ENCODE results near the gene GALNTL6.

The GALNTL6 gene

DNA sequence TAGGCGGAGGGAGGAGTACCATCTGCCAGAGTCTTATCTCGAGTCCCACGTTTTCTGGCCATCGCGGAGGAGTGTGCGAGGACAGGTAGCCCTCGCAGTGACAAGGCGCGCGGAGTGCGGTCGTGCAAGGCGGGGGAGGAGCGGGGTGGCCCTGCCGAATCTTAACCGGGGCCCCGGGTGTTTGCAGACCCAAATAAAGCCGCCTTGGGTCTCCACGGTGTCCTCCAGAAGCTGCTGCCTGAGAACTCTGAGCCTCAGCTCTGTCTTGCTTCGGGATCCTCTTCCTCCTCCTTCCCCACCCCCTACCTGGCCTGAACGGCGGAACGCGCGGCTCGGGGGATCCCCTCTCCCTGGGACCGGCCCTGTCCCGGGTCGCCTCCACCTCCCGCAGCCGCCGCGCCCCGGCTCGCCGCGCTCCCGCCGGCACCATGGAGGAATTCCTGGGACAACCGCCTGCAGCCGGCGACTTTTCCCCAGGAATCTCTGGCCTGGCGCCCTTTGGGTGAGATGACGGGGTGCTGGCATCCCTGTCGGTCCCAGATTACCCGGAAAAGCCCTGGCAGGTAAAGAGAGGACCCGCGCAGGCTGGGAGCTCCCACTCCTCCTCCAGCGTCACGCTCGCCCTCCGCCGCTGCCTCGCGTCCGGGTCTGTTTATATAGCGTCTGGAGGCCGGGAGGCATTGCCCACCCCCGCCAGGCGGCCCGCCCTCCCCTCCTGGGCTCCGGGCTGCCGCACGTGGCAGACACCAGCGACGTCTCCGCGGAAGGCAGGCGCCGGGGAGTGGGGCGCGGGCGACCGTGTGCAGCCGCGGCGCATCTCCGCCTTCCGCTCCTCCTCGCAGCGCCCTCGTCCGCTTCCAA, at the start of gene GALNTL6:
TSS of gene GALNTL6 (plus strand) at position 740 of the 861 bp plus-strand sequence.
- peaks cover 32% of the 10 kb centered on the region for H3K27me3 ChIP-seq (replicated peaks; ENCODE audit: control insufficient read depth, insufficient read depth, low read length)
- H3K4me1 ChIP-seq (ENCODE audit: control insufficient read depth, insufficient read depth, low read length), result no peaks in the 10 kb centered on the region
- H3K36me3 ChIP-seq (ENCODE audit: control insufficient read depth, insufficient read depth, low read length, severe bottlenecking), result no peaks in the 10 kb centered on the region
- peak; percentile 73 for DNase-seq (ENCODE audit: low read depth)
- peaks cover 4% of the 10 kb centered on the region for H3K9me3 ChIP-seq (ENCODE audit: control insufficient read depth, low read length)
- peak within 1 kb of the TSS; percentile 64 for H3K4me3 ChIP-seq (ENCODE audit: low read length)
- H3K9ac ChIP-seq (ENCODE audit: low read length), result no peak within 1 kb of the TSS

DNA sequence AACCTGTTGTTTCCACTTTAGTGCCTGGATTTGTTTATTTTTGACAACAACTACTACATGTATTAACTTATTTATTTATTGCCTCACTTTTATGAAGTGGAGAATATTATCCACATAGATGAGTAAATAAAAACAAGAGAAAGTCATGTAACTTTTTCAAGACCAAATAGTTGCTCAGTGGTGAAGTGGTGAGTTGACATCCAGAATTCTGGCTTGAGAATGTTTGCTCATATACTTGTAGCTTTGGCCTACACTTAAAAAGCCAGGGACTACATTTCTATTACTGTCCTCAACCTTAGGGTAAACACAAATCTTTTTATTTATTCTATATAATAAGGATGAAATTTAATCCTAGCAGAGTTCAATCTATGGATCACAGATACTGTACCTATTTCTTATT, 47.7 kb upstream of the GALNTL6 start:
- Histone ChIP-seq H3K36me3 (ENCODE audit: control insufficient read depth, insufficient read depth, low read length, severe bottlenecking) (no peaks in the 10 kb centered on the region), H3K27me3 (replicated peaks; ENCODE audit: control insufficient read depth, insufficient read depth, low read length) (no peaks in the 10 kb centered on the region), H3K9me3 (ENCODE audit: control insufficient read depth, low read length) (no peaks in the 10 kb centered on the region), H3K9ac (ENCODE audit: low read length) (no peak overlapping the region), H3K4me1 (ENCODE audit: control insufficient read depth, insufficient read depth, low read length) (no peaks in the 10 kb centered on the region), H3K4me3 (ENCODE audit: low read length) (no peak overlapping the region)
- no peak for DNase-seq (ENCODE audit: low read depth)

- H3K4me1 ChIP-seq (ENCODE audit: control insufficient read depth, insufficient read depth, low read length), result no peaks in the 10 kb centered on the region
- H3K9me3 ChIP-seq (ENCODE audit: control insufficient read depth, low read length), result peaks cover 3% of the 10 kb centered on the region
- no peaks in the 10 kb centered on the region for H3K36me3 ChIP-seq (ENCODE audit: control insufficient read depth, insufficient read depth, low read length, severe bottlenecking)
- no peak overlapping the region for H3K9ac ChIP-seq (ENCODE audit: low read length)
- no peaks in the 10 kb centered on the region for H3K27me3 ChIP-seq (replicated peaks; ENCODE audit: control insufficient read depth, insufficient read depth, low read length)
- DNase-seq (ENCODE audit: low read depth), result no peak
- no peak overlapping the region for H3K4me3 ChIP-seq (ENCODE audit: low read length)
Observed at GRCh38 chr4:171774642-171775190, 38.5 kb upstream of the GALNTL6 start.

- no peaks in the 10 kb centered on the region for H3K4me1 ChIP-seq (ENCODE audit: control insufficient read depth, insufficient read depth, low read length)
- DNase-seq (ENCODE audit: low read depth), result no peak
- H3K9ac ChIP-seq (ENCODE audit: low read length), result no peak overlapping the region
- no peaks in the 10 kb centered on the region for H3K36me3 ChIP-seq (ENCODE audit: control insufficient read depth, insufficient read depth, low read length, severe bottlenecking)
- H3K9me3 ChIP-seq (ENCODE audit: control insufficient read depth, low read length), result no peaks in the 10 kb centered on the region
- no peaks in the 10 kb centered on the region for H3K27me3 ChIP-seq (replicated peaks; ENCODE audit: control insufficient read depth, insufficient read depth, low read length)
- no peak overlapping the region for H3K4me3 ChIP-seq (ENCODE audit: low read length)
Observed at GRCh38 chr4:171779301-171779700, 33.9 kb upstream of the GALNTL6 start.

DNA sequence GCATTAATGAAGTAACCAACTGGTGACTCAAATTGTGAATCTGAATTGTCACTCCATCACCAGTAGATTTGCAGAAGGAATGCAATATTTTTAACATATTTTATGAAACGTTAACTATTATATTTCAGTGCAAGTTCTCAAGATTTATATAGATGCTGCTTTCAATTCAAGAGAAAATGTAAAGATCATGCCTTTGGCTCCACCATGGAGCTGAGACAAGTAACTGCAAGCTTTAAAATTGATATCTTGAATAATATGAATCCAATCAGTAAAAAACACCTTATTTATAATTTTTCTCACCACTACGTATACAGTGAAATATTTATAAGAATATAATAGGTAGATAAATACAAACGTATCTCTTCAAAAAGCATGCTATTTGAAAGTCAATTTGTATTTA, 27.8 kb upstream of the GALNTL6 start:
- no peaks in the 10 kb centered on the region for H3K4me1 ChIP-seq (ENCODE audit: control insufficient read depth, insufficient read depth, low read length)

GRCh38 chr4:171793723-171794122, 19.5 kb upstream of the GALNTL6 start:
- no peak overlapping the region for H3K4me3 ChIP-seq (ENCODE audit: low read length)
- H3K9me3 ChIP-seq (ENCODE audit: control insufficient read depth, low read length), result peaks cover 3% of the 10 kb centered on the region
- no peaks in the 10 kb centered on the region for H3K4me1 ChIP-seq (ENCODE audit: control insufficient read depth, insufficient read depth, low read length)
- H3K36me3 ChIP-seq (ENCODE audit: control insufficient read depth, insufficient read depth, low read length, severe bottlenecking), result no peaks in the 10 kb centered on the region
- DNase-seq (ENCODE audit: low read depth), result no peak
- H3K9ac ChIP-seq (ENCODE audit: low read length), result no peak overlapping the region
- no peaks in the 10 kb centered on the region for H3K27me3 ChIP-seq (replicated peaks; ENCODE audit: control insufficient read depth, insufficient read depth, low read length)

More for the DNA sequence above, 27.8 kb upstream of the GALNTL6 start:
- H3K9ac ChIP-seq (ENCODE audit: low read length), result no peak overlapping the region
- DNase-seq (ENCODE audit: low read depth), result peak; percentile 62
- H3K27me3 ChIP-seq (replicated peaks; ENCODE audit: control insufficient read depth, insufficient read depth, low read length), result no peaks in the 10 kb centered on the region
- no peaks in the 10 kb centered on the region for H3K9me3 ChIP-seq (ENCODE audit: control insufficient read depth, low read length)
- no peaks in the 10 kb centered on the region for H3K36me3 ChIP-seq (ENCODE audit: control insufficient read depth, insufficient read depth, low read length, severe bottlenecking)
- no peak overlapping the region for H3K4me3 ChIP-seq (ENCODE audit: low read length)

DNA sequence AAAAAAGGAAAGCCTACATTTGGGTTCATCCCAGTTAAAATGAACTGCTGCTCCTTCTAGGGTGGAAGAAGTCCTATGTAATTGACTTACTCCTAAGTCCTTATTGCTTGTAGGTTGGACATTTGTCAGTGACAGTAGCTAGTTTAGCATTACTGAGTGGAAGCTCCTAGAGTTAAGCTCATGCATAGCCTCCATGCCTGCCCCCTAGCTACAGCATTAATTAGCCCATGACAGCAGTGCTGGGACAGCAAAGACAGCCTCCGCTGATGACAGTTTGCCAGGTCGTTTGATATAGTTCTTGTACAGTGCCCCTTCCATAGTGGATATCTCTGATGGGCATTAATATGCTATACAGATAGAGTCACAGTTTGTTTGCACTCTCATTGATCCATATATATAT, 18.7 kb upstream of the GALNTL6 start:
- Histone ChIP-seq H3K27me3 (replicated peaks; ENCODE audit: control insufficient read depth, insufficient read depth, low read length) (no peaks in the 10 kb centered on the region), H3K4me1 (ENCODE audit: control insufficient read depth, insufficient read depth, low read length) (no peaks in the 10 kb centered on the region), H3K4me3 (ENCODE audit: low read length) (no peak overlapping the region), H3K9me3 (ENCODE audit: control insufficient read depth, low read length) (peaks cover 3% of the 10 kb centered on the region), H3K9ac (ENCODE audit: low read length) (no peak overlapping the region), H3K36me3 (ENCODE audit: control insufficient read depth, insufficient read depth, low read length, severe bottlenecking) (no peaks in the 10 kb centered on the region)
- DNase-seq (ENCODE audit: low read depth), result no peak

- H3K27me3 ChIP-seq (replicated peaks; ENCODE audit: control insufficient read depth, insufficient read depth, low read length), result peaks cover 28% of the 10 kb centered on the region
- H3K36me3 ChIP-seq (ENCODE audit: control insufficient read depth, insufficient read depth, low read length, severe bottlenecking), result no peaks in the 10 kb centered on the region
- H3K9me3 ChIP-seq (ENCODE audit: control insufficient read depth, low read length), result peaks cover 2% of the 10 kb centered on the region
- no peak for DNase-seq (ENCODE audit: low read depth)
- no peaks in the 10 kb centered on the region for H3K4me1 ChIP-seq (ENCODE audit: control insufficient read depth, insufficient read depth, low read length)
- no peak overlapping the region for H3K9ac ChIP-seq (ENCODE audit: low read length)
- H3K4me3 ChIP-seq (ENCODE audit: low read length), result no peak overlapping the region
Observed at GRCh38 chr4:171809854-171810253, 3.4 kb upstream of the GALNTL6 start.

DNA sequence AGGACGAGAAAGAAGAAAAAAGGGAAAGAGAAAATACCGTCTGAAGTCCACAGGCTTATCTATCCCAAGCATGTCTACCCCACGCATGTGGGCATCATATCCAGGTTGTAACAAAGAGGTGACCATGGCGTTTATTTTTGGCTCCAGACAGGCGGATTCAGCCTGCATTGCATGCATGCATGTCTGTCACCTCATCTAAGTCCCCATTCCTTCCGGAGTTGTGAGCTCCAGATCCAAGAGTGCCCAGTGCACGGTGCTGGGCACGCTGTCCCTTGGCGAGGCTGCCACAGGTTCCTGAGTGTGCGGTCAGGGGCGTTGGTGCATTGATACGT, 905 bp upstream of the GALNTL6 start:
- DNase-seq (ENCODE audit: low read depth), result peak; percentile 33

GRCh38 chr4:171813526-171814250, 484 bp downstream of the GALNTL6 start:
- Histone ChIP-seq H3K9ac (ENCODE audit: low read length) (no peak overlapping the region), H3K36me3 (ENCODE audit: control insufficient read depth, insufficient read depth, low read length, severe bottlenecking) (no peaks in the 10 kb centered on the region), H3K9me3 (ENCODE audit: control insufficient read depth, low read length) (peaks cover 4% of the 10 kb centered on the region), H3K27me3 (replicated peaks; ENCODE audit: control insufficient read depth, insufficient read depth, low read length) (peaks cover 32% of the 10 kb centered on the region), H3K4me3 (ENCODE audit: low read length) (peak overlapping the region; percentile 64), H3K4me1 (ENCODE audit: control insufficient read depth, insufficient read depth, low read length) (no peaks in the 10 kb centered on the region)
- peak; percentile 68 for DNase-seq (ENCODE audit: low read depth)

More for the DNA sequence above, 905 bp upstream of the GALNTL6 start:
- peaks cover 32% of the 10 kb centered on the region for H3K27me3 ChIP-seq (replicated peaks; ENCODE audit: control insufficient read depth, insufficient read depth, low read length)
- no peaks in the 10 kb centered on the region for H3K36me3 ChIP-seq (ENCODE audit: control insufficient read depth, insufficient read depth, low read length, severe bottlenecking)
- no peak overlapping the region for H3K4me3 ChIP-seq (ENCODE audit: low read length)
- H3K9ac ChIP-seq (ENCODE audit: low read length), result no peak overlapping the region
- peaks cover 4% of the 10 kb centered on the region for H3K9me3 ChIP-seq (ENCODE audit: control insufficient read depth, low read length)
- H3K4me1 ChIP-seq (ENCODE audit: control insufficient read depth, insufficient read depth, low read length), result no peaks in the 10 kb centered on the region

GRCh38 chr4:171814545-171814944, 1.3 kb downstream of the GALNTL6 start:
- no peak for DNase-seq (ENCODE audit: low read depth)

More at GRCh38 chr4:171814545-171814944, 1.3 kb downstream of the GALNTL6 start:
- peaks cover 32% of the 10 kb centered on the region for H3K27me3 ChIP-seq (replicated peaks; ENCODE audit: control insufficient read depth, insufficient read depth, low read length)
- no peak overlapping the region for H3K9ac ChIP-seq (ENCODE audit: low read length)
- H3K36me3 ChIP-seq (ENCODE audit: control insufficient read depth, insufficient read depth, low read length, severe bottlenecking), result no peaks in the 10 kb centered on the region
- H3K4me1 ChIP-seq (ENCODE audit: control insufficient read depth, insufficient read depth, low read length), result no peaks in the 10 kb centered on the region
- peaks cover 4% of the 10 kb centered on the region for H3K9me3 ChIP-seq (ENCODE audit: control insufficient read depth, low read length)
- no peak overlapping the region for H3K4me3 ChIP-seq (ENCODE audit: low read length)

Measured in adipocyte (in vitro differentiated cells).